ENCODE measurements around the gene SLC25A13. TPM values are rescaled to one million over a fixed set of nuclear protein-coding genes. Genes with fewer than 3 reads are reported as not detected.

The SLC25A13 gene
- total and polyA plus RNA-seq, 2 of the 4 experiments (the other 2 are of a cell fraction) = 7.4 to 11.7 TPM

- in situ Hi-C loops (cut with MboI; ENCODE audit: low sequenced_read_pairs) (no loop called here), dilution Hi-C loops (cut with HindIII; ENCODE audit: low sequenced_read_pairs, unreplicated experiment) (no loop called here), intact Hi-C loops (cut with micrococcal nuclease) (no loop called here)
- H3K9ac ChIP-seq (ENCODE audit: low read depth, low read length) = no peak overlapping the region
- BruUV-seq (replicated peaks) = no TSS peak
- no peak overlapping the region for H2AK9ac ChIP-seq (replicated peaks; ENCODE audit: low read depth, low read length, poor library complexity)
- TF ChIP-seq RAD21 (IDR thresholded peaks at IDR 0.05; ENCODE audit: low read length) = no peak
- no peak for TF ChIP-seq SMC3 (IDR thresholded peaks at IDR 0.05; ENCODE audit: low read depth, low read length)
- no peak for TF ChIP-seq RCOR1 (IDR thresholded peaks at IDR 0.05; ENCODE audit: insufficient replicate concordance, low read length)
- no peak for TF ChIP-seq CTCF (conservative IDR thresholded peaks at IDR 0.05; ENCODE audit: low read depth, low read length)
- no peak for TF ChIP-seq MAFK (IDR thresholded peaks at IDR 0.05; ENCODE audit: low read depth, low read length)
- no peak for TF ChIP-seq MAZ (IDR thresholded peaks at IDR 0.05; ENCODE audit: borderline replicate concordance, low read depth, low read length)
- TF ChIP-seq POLR2A (IDR thresholded peaks at IDR 0.05; ENCODE audit: low read depth, low read length) = no peak
- no peak for TF ChIP-seq NFE2L2 (IDR thresholded peaks at IDR 0.05; ENCODE audit: low read depth, low read length)
- TF ChIP-seq BHLHE40 (IDR thresholded peaks at IDR 0.05; ENCODE audit: low read depth, low read length) = no peak
- no peaks in the 10 kb centered on the region for H3K4me1 ChIP-seq (ENCODE audit: control insufficient read depth, insufficient read depth, low read length)
- H3K9me3 ChIP-seq (ENCODE audit: control insufficient read depth, insufficient read depth, low read length) = no peaks in the 10 kb centered on the region
- no peak overlapping the region for H3K18ac ChIP-seq (ENCODE audit: low read depth, low read length)
- H3K4me2 ChIP-seq (ENCODE audit: low read depth, low read length) = no peak overlapping the region
- ChIA-PET CTCF (no interaction called here), POLR2A (ENCODE audit: unreplicated experiment) (no interaction called here)
- H3K79me1 ChIP-seq (ENCODE audit: low read depth in 1 of 2, low read length in 2 of 2) = no peaks in the 10 kb centered on the region
- no peak for DNase-seq
- no peak overlapping the region for H4K8ac ChIP-seq (ENCODE audit: low read depth in 2 of 2, low read length in 2 of 2)
- H3K14ac ChIP-seq (replicated peaks; ENCODE audit: low read depth, low read length) = no peak overlapping the region
- no peak overlapping the region for H2BK15ac ChIP-seq (ENCODE audit: low read depth, low read length)
- H3K56ac ChIP-seq (ENCODE audit: extremely low read depth, insufficient read depth, low read length) = no peak overlapping the region
- H3K36me3 ChIP-seq (ENCODE audit: control insufficient read depth, insufficient read depth, low read length) = 0 out of 2 replicates have a peak, but pooled peaks cover 1% of the 10 kb centered on the region
- H2AFZ ChIP-seq (replicated peaks; ENCODE audit: low read length, poor library complexity) = no peak overlapping the region
- H3K27me3 ChIP-seq (ENCODE audit: control insufficient read depth, insufficient read depth, low read length) = no peaks in the 10 kb centered on the region
- no peaks in the 10 kb centered on the region for H3K9me1 ChIP-seq (ENCODE audit: insufficient read depth, low read length)
- H2AK5ac ChIP-seq (ENCODE audit: low read depth, low read length) = no peak overlapping the region
- H4K91ac ChIP-seq (ENCODE audit: insufficient read depth, low read depth, low read length) = no peak overlapping the region
- H3K27ac ChIP-seq (ENCODE audit: insufficient read depth, low read length) = no peak overlapping the region
- H3K23ac ChIP-seq (ENCODE audit: low read depth, low read length) = no peak overlapping the region
- no peak for ATAC-seq (ENCODE audit: low read depth)
- no peak overlapping the region for H3K4ac ChIP-seq (ENCODE audit: low read depth, low read length)
- no peak overlapping the region for H2BK120ac ChIP-seq (ENCODE audit: low read depth, low read length)
- H2BK20ac ChIP-seq (ENCODE audit: low read depth, low read length) = no peak overlapping the region
- H4K20me1 ChIP-seq (ENCODE audit: insufficient read depth, low read length) = no peaks in the 10 kb centered on the region
- H4K5ac ChIP-seq (ENCODE audit: low read depth, low read length) = no peak overlapping the region
- H3K4me3 ChIP-seq (ENCODE audit: insufficient read depth, low read depth, low read length) = no peak overlapping the region
- H2BK5ac ChIP-seq (ENCODE audit: low read depth, low read length, poor library complexity, severe bottlenecking) = no peak overlapping the region
- WGBS, 2 experiments (ENCODE audit: extremely low coverage in 2 of 2, insufficient read length in 1 of 2) = 100% methylated on average over 1 of the region's 5 CpGs; no CpG with 5 or more reads in 1 of the 2 experiments
These were observed 185.2 kb downstream of the SLC25A13 start for GRCh38 chr7:96136600-96137239.

Data from IMR-90 (cell line).